Stimulated activated CD8-positive, alpha-beta memory T cell treated with anti-CD3 and anti-CD28 coated beads, Interleukin-4, amount 100 ng/mL, for 4 hours (primary cell): Measurements from ENCODE around the gene IGF1R.

ENCODE experiments used
- DNase-seq, 2 donors: peaks; one replicate each; pipeline ENCODE4 v3.0.0-alpha.2; 2020; ENCODE audit warnings: low read depth in 2 of 2, low spot score in 1 of 2

The IGF1R gene

DNA sequence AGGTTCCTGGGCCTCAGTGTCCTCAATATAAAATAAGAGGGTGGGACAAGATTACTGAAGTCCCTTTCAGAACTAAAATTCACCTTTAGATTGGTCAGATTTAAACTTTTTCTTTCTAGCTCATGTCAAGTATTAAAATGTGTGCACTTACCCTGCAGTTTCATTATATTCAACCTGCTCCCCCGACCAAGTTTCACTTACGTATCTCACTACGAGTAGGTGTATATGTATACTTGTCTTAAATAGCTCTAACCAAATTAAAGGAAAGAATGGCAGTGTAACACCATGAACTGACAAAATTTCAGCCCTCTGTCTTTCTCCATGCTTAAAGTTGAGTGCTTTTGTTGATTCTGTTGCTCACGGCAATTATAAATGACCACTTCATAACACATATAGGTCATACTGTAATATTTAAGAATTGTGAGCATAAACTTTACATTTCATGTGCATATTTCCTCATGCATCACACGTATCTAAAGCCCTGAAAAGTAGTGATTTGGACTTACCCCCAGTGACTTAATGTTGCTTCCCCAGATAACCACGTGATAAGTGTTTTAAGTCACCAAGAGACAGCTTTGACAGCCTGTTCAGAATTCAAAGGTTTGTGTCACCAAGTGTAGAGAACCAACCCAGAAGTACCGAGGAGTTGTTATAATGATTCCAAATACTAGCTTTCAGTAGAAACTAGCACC is 289.2 kb downstream of the IGF1R start:
- DNase-seq, result no peak

- no peak for DNase-seq
These were observed 289.7 kb downstream of the IGF1R start for GRCh38 chr15:98938105-98938417.

GRCh38 chr15:98938799-98939198 is 290.5 kb downstream of the IGF1R start:
- no peak for DNase-seq

DNA sequence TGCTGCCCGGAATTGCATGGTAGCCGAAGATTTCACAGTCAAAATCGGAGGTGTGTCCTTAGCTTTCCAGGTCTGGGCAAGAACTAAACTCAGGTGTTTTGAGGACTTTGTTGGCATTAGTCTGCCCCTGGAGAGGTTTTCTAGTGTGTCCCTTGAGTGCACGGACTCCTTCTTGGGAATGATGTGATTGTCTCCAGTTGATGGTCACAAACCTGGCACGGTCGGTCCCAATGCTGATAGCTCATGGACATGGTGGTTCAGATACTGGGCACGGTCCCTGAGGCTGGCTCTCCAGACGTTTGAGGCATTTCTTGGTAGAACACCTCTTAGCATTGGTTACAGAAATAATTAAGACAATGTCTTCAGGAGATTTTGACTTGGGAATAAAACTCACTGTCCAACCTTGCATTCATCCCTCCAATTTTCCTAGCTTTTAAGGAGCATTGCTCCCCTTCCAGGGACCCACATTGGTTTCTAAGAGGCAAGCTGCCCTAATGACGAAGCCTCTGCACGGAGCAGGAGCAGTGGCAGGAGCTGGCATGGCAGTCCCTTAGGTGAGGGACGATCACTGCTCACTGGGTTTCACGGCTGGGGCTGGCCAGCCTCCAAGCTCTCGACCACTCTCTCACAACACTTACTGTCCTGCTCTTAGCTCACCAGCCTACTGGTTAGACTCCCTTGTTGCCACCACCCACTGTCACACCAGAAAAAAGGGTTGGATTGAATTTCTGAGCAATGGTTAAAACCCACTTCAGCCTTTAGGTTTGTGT is 291.2 kb downstream of the IGF1R start:
- DNase-seq, result no peak

GRCh38 chr15:98941595-98942255 is 293.4 kb downstream of the IGF1R start:
- DNase-seq, result no peak

DNA sequence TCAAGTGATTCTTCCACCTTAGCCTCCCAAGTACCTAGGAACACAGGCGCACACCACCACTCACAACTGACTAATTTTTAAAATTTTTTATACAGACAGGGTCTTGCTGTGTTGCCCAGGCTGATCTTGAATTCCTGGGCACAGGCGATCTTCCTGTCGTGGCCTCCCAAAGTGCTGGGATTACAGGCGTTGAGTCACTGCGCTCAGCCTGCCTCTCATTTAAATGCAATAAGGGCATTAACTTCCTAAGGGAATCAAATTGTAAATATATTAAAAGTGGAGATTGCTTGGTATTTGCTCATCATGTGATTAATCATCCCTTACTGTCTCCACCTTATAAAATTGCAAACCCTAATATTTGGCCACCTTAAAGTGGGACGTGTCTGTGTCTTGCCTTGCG is 294.1 kb downstream of the IGF1R start:
- no peak for DNase-seq

- no peak for DNase-seq
These were observed 294.7 kb downstream of the IGF1R start for GRCh38 chr15:98943051-98943508.

DNA sequence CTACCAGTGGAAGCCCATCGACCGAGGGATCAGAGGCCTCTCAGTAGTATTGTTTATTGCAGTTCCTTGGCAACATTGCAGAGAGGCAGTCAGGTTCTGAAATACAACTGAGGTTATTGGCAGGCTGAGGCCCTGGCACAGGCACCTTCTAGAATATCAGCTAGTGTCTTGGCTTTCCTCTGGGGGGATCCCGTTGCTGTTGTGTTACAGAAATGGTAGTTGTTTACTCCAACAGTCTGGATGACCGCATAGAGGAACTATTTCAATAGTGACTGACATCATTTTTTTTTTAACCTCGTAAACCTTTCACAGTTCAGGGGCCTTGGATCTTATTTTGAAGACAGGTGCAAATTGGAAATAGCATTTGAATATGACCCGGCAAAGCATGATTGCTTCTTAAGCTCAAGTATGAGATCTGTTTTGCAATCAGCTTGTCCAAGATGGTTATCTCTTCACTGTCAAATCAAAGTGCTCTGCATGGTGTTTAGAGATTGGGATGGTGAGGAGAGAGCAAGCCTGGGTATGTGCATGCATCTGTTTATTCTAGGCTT is 295.3 kb downstream of the IGF1R start:
- DNase-seq, result no peak

DNA sequence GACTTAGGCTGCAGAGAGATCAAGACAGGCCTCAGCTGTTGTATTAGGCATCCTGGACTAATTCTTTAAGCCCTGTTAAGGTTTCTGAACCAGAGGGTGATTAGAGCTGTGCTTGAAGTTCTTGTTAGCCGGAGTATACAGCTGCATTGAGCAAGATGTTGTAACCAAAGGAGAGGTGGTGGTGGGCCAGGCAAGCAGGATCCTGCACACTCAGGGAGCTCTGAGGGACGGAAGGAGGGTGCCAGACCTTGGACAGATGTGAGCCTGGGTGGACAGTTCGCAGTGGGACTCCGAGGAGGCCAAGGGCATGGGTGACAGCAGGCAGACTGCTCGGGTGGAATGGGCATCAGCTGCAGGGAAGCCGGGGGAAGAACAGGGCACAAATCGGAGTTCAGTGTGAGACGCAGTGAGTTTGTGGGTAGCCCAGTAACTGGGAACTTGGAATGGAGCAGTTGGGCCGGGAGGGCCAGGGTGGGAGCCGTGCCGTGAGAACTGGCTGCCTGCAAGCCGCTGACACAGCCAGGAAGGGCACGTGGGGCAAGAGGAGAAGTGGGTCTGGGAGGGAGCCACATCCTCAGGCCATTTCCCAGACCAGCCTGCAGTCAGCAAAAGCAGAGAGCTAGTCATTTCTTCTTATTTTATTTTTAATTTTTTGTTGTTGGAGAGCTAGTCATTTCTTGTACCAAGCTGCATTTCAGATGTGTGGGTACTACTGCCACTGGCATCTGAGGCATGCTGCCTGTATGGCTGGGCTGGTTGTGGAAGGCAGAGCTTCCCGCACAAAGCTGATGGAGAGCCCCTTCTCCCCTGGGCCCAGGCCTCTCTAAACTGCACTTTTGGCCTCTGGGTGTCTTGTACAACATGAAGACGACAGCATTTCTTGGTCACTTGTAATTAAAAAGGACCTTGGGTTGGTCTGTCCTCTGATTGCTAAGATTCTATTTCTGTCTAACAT is 298.2 kb downstream of the IGF1R start:
- DNase-seq, result no peak

GRCh38 chr15:98948456-98948855 is 300.1 kb downstream of the IGF1R start:
- no peak for DNase-seq

- DNase-seq, result no peak
These were observed 300.6 kb downstream of the IGF1R start for GRCh38 chr15:98948941-98949340.

DNA sequence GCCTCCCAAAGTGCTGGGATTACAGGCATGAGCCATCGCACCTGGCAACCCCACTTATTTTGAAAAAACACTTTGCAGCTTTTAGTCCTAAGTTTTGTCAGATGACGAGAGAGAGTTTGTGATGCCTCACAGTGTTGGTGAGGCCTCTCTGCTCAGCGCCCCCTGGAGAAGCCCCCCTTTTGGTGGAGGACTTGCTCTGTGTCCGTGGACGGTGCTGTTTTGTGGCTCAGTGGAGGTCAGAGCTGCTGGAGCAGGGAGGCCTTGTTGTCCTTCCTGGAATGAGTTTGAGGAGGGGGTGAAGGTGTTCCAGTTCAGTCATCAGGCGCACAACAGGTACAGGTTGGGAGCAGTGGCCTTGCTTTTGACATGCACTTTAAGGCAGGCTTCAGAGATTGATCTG is 301.3 kb downstream of the IGF1R start:
- no peak for DNase-seq

DNA sequence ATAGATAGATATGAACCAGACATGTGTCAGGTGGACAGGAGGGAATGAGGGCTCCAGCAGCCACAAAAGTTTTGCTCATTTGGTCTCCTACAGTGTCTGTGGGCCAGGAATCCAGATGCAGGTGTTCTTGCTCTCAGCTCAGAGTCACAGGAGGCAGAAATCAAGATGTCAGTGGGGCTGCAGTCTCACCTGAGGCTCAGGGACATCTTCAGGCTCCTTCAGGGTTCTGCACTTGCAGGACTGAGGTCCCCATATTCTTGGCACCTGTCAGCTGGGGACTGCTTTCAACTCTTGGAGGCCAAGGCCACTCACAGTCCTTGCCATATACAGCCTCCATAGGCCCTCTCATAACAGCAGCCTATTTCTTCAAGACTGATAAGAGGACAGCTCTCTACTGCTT is 301.9 kb downstream of the IGF1R start:
- no peak for DNase-seq

- no peak for DNase-seq
These were observed 302.7 kb downstream of the IGF1R start for GRCh38 chr15:98951004-98951403.

DNA sequence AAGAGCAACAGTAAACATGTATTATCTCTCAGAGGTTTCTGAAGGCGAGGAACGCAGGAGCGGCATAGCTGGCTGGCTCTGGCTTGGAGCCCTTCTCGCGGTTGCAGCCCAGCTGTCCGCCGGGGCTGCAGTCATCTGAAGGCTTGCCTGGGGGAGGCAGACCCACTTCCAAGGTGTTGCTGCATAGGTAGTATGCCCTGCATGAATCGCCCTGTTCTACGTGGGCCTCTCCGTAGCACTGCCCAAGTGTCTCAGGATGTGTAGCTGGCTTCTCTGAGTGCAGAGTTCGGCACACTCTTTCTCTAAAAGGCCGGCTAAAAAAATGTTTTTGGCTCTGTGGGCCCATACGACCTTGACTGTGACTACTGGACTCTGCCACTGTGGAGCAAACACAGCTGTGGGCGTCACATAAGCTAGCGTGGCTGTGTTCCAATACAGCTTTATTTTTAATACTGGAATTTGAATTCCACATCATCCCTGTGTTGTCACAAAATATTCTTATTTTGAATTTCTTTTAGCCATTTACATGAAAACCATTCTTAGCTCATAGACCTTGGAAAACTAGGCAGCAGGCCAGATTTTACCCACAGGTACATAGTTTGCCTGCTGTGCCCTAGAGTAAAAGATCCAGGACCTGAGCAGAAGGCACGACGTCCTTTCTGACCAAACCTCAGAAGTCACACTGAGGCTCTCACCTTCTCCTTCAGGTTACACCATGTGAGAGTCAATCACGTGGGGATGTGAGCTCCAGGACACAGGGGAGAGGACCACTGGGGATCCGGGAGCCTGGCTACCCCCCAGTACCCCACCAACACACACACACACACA is 303.4 kb downstream of the IGF1R start:
- DNase-seq, result no peak

GRCh38 chr15:98952381-98952803 is 304.1 kb downstream of the IGF1R start:
- DNase-seq, result no peak

DNA sequence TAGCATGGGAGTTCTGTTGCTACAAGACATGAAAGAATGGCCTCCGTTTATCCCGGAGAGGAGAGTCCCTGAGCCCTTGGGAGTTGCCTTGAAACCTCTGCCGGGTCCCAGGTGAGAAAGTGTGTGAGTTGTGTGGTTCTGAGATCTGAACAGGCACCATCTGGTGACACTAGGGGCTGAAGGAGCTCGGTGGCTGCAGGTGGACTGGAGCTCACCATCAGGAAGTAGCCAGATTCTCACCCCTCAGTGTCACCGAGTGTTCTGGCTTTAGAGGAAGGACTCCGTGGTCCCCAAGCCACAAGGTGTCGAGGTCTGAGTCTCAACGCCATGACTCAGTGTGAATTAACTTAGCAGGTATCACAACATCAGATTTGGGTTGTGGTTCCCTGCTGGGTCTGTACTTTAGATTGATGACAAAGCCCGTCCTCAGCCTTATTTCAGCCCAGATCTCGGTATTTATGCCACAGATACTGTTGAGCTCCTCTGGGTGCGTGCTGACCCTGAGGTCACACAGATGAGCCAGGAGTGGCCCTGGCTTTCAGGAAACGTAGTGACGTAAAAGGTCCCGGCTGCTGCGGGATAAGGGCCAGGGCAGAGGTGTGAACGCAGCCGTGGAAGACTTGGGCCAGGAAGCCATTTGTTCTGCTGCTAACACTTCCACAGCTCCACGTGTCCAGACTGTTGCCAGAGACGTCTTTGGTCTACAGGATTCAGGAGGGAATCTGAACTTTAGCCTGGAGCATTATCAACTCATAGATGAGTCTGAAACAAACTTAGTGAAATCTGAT is 304.9 kb downstream of the IGF1R start:
- no peak for DNase-seq

GRCh38 chr15:98953968-98954367 is 305.6 kb downstream of the IGF1R start:
- no peak for DNase-seq

GRCh38 chr15:98954411-98954810 is 306.1 kb downstream of the IGF1R start:
- no peak for DNase-seq
